ENCODE data around the gene SECTM1.
A peak's percentile ranks its signal among the peaks of the same experiment; 100 is the strongest.

SECTM1 gene

DNA sequence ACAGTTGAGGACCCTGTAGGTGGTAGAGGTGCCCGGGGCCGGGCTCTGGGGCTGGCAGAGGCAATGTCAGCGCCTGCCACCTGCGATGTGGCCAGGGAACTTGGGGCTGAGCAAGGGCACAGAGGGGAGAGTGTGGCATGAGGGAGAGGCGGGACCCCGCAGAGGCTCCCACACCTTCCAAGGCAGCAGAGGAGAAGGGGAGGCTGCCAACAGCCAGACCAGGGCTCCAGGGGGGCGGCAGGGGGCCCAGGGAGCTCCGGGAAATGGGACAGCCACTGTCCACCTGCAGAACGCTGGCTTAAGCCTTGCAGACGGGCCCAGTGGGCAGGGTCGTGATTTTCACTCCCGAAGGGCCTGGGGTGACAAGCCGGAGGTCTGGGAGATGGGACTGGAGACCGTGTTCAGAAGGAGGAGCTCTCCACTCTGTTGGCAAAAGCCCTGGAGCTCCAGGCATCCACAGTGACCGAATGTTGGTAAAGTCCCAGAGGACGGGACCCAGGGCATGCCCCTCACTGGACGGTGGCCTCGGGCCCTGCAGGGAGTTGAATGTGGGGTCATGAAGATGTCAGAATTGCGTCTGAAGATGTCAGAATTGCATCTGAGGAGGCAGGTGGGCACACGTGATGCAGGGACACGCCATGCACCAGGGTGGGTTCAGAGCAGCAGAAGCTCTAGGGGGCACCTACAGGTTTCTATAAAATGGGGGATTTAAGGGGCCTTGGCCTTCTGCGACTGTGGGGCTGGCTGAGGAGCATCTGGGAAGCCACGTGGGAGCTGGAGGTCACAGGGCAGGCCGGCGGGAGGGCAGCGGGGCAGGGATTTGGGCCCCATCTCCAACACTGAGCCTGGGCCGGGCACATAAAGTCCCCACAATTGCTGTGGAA is 34.8 kb downstream of the SECTM1 start:
- DNase-seq (ENCODE audit: low spot score), result no peak

DNA sequence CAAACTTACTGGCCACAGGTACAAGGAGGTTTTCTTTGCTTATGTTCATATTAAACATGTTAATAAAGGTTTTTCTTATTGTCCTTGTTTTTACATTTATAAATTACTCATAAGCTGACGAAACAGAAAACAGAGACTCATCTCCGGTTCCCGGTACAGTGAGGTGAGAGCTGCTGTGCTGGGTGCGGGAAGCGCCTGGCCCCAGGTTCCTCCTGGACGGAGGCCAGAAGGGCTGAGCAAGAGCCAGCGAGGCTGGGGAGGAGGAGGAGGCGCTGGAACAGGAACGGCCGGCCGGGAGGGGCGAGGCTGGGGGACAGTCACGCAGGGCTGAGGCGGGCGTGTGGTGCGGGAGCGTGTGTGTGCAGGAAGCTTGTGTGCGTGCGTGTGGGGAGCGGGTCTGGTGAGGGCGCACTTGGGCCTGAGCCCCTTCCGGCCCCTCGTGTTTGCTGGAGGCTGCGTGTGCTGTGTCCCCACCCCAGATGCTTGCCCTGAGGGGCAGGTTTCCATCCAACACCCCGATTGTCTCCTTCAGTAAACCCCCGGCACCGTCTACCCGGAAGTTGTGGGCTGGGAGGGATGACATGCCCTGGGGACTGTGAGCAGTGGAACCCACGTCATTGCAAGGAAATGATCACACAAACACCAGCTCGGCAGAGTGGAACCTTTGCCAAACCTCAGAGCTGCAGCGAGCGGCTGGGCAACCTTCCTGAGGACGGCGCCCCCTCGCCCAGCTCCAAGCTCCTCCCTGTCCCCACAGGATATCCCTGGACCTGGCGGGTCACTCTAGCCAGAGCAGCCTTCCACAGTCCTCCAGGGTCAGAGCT is 35.6 kb downstream of the SECTM1 start:
- peak; percentile 56 for DNase-seq (ENCODE audit: low spot score)

DNA sequence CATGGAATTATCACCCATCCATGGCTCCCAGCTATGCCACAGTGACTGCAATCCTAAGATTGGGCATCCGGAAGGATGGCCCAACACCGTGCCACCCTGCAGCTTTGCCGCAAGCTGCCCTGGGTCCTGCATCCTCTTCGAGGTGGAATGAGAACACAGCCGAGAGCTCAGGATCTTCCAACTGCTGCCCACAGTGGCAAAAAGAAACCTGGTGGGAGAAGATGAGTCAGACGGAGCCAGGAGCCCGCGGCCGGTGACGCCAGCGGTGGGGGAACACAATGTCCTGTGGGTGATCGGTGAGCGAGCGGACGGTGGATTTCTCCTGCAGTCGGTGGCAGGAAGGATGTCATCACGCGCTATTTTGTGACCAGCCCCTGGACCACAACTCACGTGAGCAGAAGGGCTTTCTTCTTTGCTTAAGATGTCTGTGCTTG is 36.3 kb downstream of the SECTM1 start:
- no peak for DNase-seq (ENCODE audit: low spot score)

DNA sequence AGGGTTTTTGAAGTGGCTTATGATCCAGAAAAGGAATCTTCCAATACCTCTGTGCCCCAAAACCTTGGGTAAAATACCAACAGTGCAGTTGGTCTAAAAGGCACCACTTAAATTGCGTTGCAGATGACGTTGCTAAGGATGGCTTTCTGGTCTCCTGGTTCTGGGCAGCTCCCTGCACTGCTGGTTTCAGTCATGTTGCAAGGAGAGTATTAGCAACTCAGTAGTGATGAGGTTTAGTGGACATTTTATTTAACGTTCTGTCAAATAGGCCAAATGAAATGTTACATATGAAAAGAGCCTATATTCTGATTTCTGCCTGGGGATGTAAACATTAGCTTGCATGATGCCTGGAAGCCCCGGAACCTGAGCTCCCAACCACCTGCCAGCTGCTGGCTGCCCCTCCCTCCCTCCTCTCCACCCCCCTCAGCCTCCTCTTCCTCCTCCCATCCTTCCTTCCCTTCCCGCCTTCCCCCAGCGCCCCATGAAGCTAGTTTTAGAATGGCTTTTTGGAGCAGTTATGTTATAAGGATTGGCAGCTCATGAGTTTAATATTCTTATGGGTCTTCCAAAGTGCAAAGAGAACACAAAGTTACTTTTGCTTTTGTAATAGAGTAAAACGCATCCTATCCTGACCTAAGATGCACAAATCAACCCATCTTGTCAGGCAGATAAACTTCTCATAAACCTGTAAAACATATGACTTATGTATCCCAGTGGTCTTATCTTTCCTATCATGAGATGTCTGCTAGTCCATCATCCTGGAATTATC is 36.9 kb downstream of the SECTM1 start:
- no peak for DNase-seq (ENCODE audit: low spot score)

DNA sequence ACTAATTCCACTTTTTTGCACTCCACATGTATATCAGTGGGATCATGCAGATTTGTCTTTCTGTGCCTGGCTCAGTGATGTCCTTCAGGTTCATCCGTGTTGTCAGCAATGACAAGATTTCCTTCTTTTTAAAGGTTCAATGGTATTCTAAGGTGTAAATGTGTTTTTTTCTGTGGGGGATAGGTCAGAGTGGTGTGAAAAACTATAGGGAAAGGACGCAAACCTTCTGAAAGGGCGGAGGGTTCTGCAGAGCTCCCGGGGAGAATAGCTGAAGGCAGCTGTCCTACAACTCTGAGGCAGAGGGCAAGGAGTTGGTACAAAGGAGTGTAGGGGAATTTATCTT is 38.1 kb downstream of the SECTM1 start:
- DNase-seq (ENCODE audit: low spot score), result no peak

DNA sequence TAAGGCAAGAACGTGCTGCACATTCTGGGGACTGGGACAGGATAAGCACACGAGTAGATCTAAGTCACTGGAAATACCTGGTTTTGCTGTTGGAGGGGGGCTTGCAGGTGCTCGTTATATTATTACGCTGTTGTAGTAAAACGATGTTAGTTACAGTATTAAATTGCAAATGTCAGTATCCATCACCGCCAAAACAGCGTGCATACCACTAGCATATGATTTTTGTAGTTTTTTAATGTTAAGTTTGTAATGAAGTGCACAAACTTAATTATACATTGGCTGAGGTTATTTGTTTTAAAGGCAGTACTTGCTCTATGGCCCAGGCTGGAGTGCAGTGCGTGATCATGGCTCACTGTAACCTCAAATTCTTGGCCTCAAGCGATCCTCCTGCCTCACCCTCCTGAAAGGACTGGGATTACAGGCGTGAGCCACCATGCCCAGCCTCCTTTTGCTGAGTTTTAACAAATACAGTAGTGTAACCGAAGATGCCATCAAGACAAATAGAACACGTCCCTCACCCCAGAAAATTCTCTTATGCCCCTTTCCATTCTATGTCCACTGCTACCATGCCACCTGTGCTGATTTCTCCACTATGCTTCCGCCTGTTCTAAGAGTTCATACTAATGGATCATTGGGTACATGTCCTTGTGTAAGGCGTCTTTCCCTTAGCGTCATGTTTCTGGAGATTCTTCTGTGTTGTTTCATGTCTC is 39.3 kb downstream of the SECTM1 start:
- DNase-seq (ENCODE audit: low spot score), result no peak

DNA sequence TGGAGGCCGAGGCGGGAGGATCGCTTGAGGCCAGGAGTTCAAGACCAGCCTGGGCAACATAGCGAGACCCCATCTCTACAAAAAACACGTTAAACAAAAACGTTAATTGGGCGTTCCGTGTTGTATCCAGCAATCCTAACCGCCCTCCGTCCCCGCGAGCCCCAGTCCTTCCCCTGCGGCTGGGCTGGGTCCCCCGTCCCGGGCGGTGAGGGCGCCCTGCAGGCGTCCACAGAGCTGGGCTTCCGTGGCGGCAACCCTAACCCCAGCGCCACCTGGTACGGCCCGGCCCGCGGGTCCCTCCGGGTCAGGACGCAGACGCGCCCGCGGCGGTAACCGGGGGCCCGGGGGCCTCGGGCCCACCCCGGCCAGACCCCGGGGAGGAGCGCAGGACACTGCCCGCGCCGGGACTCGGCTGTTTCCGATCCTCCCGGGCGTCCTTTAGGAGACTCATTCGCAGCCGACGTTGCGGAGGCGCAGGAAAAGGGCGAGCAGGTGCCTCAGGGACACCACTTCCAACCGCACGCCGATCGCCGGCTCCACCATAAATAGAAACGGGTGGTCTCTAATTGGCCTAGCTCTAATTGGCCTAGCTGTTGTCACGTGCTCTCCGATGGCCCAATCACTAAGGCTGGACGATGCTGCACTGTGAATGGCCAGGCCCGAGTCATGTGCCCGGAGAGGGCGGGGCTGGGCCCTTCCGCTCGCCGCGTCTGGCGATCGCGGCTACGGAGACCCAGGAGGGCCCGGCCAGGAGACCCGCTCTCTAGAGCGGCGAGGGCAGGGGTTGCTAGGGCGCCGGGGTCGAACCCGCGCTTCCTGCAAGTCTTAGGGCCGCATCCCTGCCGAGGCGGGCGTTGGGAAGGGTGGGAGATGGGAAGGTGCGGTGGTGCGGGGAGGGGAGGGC is 41.1 kb downstream of the SECTM1 start:
- peak; percentile 97 for DNase-seq (ENCODE audit: low spot score)

DNA sequence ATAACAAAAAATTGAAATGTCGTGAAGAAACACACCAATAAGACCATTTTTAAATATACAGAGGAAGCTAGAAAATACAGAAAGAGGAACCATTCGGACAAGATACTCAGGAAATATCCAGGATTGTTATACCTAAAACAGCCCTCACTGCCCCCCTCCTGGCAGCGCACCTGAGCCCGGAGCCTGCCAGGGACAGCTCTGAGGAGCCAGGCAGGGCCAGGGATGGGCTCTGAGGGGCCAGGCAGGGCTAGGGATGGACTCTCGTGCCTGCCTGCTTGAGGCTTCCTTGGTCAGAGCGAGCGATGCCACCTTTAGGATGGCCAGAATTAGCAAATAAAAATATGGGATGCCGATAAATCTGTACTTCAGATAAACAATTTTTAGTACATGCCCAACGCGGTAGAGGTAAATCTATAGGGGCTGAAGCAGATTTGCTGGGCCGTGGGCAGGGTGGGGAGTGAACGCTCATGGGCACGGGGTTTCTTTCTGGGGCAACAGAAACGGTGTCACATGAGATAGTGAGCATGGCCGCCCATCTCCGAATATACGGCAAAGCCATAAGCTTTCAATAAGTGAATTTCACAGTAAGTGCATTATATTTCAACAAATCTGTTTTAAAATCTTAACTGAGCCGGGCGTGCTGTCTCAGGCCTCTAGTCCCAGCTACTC is 41.9 kb downstream of the SECTM1 start:
- DNase-seq (ENCODE audit: low spot score), result no peak

DNA sequence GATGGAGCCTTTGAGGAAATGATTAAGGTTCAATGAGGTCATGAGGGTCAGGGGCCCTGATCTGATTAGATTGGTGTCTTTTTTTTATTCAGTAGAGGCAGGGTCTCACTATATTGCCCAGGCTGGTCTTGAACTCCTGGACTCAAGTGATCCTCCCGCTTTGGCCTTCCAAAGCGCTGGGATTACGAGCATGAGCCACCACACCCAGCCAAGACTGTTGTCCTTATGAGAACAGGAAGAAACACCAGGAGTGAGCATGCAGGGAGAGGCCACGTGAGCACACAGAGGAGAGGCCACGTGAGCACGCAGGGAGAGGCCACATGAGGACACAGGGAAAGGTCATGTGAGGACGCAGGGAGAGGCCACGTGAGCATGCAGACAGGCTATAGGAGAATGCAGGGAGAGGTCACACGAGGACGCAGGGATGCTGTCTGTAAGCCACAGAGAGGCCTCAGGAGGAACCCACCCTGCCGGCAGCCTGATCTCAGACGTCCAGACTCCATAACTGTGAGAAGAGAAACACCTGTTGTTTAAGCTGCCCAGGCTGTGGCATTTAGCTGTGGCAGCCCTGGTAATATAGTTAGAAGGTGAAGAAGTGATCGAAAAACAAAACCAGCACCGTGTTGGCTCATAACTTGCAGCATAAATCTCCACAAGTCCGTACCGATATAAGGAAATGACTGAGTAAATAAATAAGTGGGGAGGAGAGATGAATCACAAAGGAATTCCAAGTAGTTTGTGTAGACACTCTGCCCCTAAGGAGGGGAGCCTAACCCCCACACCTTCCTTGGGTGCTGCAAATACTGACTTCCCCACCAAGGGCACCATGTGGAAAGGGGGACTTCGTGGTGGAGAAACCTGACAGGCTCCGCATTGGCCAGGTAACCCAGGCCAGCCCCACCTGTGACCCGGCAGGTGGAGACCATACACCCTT is 45.4 kb downstream of the SECTM1 start:
- DNase-seq (ENCODE audit: low spot score), result no peak

DNA sequence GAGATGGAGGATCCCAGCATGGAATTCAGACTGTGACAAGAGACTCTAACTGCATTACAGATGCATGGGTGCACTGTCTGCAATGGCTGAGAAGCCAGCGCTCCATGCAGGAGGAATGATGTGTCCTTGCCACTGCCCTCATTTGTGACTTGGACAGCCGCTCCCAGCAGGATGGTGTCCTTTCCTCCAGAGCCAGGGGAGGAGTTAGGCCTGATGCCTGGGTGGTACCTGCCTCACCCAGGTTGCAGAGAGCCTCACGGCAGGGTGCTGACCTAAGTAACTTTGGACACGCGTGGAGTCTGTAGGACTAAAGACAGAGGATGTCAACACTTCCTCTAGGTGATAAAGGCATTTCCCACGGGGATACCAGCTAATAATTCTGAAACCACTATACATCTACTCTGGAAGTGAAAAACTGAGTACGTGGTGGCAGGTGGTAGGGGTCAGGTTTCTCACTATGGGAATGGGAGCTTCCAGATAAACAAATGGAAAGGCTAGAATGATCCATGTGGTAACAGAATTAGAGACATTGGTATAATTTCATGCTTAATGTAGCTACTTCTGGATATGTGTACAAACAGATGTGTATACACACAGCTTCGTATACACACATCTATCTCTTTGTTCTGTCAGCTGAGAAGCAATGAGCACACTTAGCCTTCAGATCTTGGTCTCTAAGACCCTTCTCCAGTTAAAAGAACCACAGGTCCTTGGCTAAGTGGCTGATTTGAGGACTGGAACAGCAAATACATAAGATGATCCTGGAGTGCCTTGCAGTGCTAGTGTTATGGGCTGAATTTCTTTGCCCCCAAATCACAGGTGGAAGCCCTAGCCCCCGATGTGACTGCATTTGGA is 46.3 kb downstream of the SECTM1 start:
- DNase-seq (ENCODE audit: low spot score), result no peak

DNA sequence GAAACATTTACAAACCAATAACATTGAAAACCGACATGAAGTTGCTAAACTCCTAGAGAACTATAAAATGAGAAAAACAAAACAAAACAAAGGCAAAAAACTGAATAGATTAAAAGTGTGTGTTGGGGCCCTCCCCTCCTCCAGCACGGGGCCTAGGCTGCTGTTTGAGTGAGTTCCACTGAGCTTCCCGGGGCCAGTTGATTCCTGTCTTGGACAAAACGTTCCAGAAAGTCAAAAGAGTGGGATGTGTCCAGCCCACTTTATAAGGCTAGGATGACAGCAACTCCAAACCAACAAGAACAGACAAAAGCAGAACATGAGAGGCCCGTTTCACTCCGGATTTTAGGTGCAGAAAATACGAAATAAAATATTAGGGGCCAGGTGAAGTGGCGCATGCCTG is 48.4 kb downstream of the SECTM1 start:
- no peak for DNase-seq (ENCODE audit: low spot score)

DNA sequence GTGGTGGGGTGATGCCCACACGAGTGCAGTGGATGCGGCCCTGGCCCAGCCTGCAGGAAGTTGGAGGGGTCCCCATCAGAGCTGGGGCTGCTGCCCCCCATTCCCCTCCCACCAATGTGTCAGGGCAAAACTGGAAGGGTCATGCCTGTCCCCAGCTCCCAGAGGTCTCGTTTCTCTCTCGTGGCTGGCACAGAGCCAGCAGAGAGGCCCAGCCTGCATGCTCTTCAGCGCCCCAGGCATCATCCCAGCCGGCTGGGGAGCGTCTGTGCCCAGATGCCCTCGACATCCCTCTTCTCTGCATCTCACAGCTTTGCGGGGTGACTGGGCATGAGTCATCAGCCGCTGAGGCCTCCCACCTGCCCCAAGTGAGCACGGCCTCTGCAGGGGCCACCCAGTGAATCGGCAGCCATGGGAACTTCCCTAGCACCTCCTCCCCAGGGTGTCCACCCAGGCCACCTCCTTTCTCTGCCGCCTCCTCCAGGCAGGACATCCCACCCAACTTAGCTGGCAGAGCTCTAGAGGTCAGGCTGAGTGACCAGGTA is 50.3 kb downstream of the SECTM1 start:
- no peak for DNase-seq (ENCODE audit: low spot score)

DNA sequence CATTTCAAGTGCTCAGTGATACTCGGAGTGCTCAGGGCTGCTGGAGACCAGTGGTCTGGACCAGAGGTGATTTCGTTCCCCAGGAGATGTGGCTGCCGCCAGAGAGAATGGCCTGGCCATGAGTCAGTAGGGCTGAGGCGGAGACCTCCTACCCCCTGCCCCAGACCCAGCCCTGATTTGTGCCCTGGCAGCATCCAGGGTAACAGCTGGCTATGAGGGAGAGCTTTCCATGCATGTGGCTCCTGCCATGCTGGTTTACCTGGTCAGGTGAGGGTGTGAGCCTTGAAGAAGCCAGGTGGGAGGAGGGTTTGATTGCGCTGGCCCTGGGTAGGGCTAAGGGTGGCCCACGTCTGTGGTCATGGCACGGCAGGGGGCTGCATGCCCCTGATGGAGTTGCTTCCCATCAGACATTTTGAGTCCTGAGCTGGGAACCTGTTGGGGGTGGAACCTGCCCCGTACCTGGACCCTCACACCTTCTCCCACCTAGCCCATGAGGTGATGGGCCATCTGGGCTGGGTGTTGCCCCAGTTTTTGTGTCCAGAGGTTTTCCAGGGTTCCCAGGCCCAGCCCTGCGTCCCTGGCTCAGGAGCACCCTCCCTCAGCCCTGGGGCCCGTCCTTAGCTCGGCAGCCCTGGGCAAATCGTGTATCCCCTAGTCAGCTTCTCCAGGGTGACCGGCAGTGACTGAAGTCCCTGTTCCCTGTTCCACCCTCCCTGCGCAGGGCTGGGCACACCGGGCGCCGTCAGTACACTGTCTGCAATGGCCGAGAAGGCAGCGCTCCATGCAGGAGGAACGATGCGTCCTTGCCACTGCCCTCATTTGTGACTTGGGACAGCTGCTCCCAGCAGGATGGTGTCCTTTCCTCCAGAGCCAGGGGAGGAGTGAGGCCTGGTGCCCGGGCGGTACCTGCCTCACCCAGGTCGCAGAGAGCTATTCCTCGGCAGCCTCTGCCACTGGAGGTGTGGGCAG is 51.0 kb downstream of the SECTM1 start:
- DNase-seq (ENCODE audit: low spot score), result no peak

DNA sequence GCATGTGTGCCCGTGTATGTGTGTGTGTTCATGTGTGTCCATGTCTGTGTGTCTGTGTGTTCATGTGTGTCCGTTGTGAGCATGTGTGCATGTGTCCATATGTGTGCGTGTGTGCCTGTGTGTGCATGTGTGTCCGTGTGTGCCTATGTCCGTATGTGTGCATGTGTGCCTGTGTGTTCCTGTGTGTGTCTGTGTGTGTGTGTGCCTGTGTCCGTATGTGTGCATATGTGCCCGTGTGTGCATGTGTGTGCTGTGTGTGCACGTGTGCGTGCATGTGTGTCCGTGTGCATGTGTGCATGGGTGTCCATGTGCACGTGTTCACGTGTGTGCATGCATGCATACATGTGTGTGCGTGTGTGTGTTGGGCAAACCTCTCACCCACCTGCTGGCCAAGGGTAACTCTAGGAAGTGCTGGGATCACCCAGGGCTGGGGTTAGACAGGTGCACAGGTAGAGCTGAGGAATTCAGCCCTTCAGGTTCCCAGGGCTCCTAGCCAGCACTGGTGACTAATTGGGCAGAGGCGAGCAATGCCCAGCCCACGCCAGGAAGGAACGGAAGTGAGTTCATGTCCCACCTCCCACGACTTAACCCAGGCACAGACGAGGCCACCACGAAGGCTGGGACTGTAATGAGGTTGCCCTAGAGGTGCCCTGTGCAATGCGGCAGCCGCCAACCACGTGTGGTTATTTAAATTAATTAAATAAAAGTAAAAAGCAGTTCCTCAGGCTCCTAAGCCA is 51.9 kb downstream of the SECTM1 start:
- DNase-seq (ENCODE audit: low spot score), result no peak

DNA sequence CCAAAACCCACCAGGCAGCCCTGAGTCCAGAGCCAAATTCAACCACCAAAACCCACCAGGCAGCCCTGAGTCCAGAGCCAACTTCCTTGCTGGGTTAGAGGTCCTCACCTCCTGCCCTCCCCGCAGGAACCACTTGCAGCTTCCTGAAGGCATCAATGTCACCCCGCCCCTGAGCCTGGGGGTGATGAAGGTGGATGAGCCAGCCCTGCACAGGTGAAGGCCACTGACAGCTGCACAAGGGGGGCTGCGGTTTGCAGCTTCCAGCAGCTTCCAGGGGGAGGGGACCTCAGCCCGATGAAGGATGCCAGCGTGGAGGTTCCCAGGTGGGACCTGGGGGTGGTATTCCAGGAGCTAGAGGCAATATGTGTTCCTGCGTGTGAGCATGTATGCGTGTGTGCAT is 52.5 kb downstream of the SECTM1 start:
- DNase-seq (ENCODE audit: low spot score), result no peak

DNA sequence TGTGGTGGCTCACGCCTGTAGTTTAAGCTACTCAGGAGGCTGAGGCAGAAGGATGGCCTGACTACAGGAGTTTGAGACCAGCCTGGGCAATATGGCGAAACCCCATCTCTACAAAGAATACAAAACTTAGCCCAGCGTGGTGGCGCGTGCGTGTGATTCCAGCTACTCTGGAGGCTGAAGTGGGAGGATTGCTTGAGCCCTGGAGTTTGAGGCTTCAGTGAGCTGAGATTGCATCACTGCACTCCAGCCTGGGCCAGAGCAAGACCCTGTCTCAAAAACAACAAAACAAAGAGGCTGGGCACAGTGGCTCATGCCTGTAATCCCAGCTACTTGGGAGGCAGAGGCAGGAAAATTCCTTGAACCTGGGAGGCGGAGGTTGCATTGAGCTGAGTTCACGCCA is 53.0 kb downstream of the SECTM1 start:
- no peak for DNase-seq (ENCODE audit: low spot score)
